HG03354 (cell line): ENCODE data around the gene PARL.

Experiments used
- ATAC-seq: cut with Tn5 transposase; IDR thresholded peaks from one replicate; pipeline ENCODE4 v1.9.1; 2021; ENCODE audit warnings: mild to moderate bottlenecking; ENCODE audit not compliant: unreplicated experiment, poor library complexity, severe bottlenecking

PARL gene

GRCh38 chr3:183822631-183823030 is 62.0 kb downstream of the PARL start:
- ATAC-seq: no peak

GRCh38 chr3:183819831-183820230 is 64.8 kb downstream of the PARL start:
- ATAC-seq: no peak

DNA sequence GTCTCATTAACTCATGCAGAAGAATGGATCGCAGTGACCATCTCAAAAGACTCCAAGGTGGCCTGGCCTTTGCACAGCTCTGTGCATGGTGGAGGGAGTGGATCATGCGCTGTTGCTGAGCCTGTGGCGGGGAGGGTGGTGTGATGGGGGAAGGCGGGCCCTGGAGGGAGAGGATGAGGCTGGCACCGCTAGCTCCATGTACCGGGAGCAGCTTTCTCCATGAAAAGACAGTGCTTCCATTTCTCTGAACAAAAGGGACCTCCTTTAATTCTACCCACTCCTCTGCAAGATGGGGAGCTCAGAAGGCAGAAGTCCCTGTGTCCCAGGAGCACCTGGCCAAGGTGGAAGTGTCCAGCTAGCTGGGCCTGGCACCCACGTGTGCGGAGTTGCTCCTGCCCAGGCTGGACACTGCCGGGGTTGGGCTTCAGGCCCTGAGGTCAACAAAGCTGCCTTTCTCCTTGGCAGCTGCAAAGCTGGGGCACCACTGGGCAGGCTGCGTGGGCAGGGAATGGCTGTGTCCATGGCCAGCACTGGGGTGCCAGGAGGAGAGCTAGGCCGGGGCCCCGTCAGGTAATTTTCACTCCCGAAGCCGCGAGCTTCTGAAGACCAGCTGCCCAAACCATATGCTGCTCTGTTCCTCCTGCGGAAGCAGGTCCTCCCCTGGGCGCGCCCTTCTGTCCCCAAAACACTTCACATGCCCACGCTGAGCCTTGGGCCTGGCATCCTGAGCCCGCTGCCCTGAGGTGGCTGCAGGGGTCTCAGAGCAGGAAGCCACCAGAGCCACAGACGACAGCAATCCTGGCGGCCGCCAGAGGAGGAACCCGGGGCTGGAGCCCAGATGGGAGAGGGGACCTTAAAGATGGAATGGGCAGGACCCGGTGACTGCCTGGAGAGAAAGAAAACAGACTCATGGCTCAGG is 65.7 kb downstream of the PARL start:
- no peak for ATAC-seq

GRCh38 chr3:183818041-183818620 is 66.5 kb downstream of the PARL start:
- no peak for ATAC-seq

DNA sequence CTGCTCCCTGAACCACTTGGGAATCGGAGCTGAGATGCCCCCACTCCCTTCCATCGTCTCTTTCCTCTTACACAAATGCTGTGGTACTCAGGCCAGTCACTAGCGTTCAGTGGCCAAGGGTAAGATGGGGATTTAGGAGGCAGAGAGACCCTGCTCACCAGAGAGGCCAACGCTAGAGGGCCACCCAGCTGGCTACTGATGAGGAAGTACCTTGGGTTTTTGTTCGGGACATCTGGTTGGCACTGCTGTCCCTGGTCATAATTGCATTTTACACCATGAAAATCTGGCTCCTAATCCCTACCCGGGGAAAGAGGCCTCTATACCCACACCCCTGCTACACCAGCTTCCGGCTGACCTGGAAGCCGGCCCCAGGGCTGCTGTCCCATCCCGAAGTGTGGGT is 67.0 kb downstream of the PARL start:
- no peak for ATAC-seq

GRCh38 chr3:183816681-183817510 is 67.8 kb downstream of the PARL start:
- no peak for ATAC-seq

DNA sequence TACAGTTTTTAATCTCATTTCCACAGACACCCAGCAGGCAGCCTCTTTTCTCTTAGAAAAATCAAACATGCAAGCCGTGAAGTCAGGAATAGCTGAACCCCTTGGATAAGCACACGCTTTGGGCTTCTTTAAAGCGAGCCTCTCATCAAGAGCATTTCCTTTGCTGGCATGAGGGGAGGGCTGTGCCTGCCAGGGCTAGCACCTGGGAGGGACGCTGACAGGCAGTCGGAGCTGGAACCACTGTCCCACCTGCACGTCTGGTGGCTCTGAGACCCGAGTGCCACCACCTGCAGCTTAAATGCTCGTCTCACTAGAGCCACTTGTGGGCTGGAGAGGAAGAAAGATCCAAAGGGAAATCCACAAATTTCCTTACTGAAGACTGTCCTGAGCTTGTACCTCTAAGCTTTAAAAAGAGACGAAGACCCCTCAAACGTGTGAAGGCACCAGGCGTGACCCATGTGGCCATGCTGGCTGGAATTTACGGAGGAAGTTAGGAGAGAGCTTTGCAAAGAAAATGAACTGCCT is 68.7 kb downstream of the PARL start:
- no peak for ATAC-seq

DNA sequence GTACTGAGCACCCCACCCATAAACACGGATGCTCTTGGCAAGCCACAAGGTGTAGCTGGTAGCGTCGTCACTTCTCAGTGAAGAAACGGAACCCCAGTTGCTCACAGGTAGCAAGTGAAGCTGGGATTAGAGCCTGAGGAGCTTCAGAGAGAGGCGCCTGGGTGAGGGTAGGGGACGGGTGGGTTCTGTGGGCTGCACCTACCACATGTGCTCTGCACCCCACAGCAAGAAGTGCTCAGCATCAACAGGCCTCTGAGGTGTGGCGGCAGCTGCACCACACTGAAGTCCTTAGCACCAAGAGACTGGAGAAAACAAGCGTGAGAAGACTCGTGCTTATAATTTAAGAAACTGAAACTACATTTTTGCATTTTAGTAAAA is 69.1 kb downstream of the PARL start:
- no peak for ATAC-seq

GRCh38 chr3:183814240-183814639 is 70.4 kb downstream of the PARL start:
- no peak for ATAC-seq

DNA sequence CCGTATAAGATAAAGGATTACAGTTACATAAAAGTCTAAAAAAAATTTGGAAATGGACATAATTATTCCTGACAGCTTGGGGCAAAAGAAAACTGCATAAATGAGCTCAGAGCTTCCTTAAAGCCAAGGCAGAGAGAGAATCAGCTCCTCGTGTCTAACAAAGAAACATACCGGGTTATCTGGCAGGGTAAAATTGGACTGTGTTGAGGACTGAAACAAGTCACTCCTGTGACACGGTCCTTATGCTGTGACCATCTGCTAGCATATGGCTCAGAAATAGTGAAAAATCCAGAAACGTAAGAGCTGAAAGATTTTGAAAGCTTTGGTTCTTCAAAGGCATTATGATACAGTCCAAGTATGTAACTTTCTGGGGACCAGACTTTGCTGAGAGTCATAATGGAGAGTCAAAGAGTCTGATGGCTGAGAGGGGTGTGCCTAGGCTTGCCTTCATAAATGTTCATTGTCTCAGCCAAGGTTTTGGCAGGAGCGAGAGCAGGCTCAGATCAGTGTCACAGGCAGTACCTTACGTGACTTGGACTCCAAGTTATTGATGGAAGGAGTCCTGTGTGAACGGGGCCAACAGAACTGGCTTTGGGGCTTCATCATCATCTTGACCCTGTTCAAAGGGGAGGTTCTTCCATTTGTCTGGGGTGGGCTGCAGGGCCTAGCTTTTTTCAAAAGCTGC is 71.8 kb downstream of the PARL start:
- ATAC-seq: no peak

GRCh38 chr3:183811638-183812037 is 73.0 kb downstream of the PARL start:
- no peak for ATAC-seq

GRCh38 chr3:183810643-183811594 is 73.8 kb downstream of the PARL start:
- ATAC-seq: no peak

- ATAC-seq: no peak
Measured at GRCh38 chr3:183809270-183809669, 75.4 kb downstream of the PARL start.

GRCh38 chr3:183808355-183808754 is 76.3 kb downstream of the PARL start:
- ATAC-seq: no peak

DNA sequence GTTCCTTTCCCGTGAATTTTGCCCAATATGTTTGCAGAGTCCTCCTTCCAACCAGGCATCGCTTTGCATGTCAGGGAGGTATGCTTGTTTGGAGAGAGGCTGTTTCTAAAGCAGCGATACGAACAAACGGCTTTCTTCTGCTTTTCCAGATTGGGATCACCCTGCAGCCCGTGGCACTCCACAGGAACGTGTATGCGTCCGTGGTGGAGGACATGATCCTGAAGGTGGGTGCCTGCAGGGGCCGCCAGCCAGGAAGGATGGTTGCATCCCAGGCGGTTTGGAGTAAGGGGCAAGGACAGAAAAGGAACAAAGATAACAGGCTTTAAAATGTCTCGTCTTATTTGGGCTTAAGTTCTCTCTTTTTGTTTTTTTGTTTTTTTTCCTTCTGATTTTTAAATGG is 76.8 kb downstream of the PARL start:
- ATAC-seq: no peak

DNA sequence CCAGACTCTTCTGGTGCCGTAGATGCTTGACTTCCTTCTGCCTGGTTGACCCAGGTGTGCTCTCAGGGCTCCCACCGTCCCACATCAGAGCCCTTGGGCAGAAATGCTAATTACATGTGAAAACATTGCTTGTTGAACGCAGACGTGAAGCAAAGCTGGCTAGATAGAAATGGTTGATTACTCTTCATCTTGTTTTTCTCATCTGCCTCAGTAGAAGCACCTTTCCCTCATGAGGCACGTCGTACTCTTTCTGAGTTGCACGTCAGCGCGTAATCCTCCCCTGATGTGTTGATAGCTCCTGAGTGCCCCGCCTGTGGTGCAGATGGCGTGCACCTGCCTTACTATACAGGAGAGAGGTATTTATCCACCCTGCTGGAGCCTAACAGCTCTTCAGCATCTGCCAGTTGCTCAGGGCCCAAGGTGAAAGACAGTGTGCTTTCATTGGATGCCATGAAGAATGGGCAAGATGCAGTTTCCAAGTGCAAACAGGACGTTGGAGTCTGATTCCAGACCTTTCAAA is 77.4 kb downstream of the PARL start:
- no peak for ATAC-seq

DNA sequence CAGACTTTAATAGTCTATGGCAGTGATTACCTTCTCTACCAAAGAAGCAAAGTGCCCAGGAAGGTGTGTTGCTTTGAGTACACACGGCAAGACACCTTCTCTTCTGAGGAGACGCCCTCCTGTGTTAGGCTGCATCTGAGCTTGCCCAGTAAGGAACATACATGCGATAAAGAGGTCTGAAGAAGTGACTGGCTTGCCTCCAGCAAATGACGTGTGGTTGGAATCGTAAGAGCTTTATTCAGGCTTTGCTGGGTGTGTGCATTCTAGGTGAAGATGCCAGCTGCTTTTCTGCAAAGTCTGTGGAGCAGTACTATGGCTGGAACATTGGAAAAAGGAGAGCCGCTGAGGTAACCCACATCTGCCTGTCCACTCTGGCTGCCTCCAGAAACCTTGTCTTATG is 81.7 kb downstream of the PARL start:
- no peak for ATAC-seq

DNA sequence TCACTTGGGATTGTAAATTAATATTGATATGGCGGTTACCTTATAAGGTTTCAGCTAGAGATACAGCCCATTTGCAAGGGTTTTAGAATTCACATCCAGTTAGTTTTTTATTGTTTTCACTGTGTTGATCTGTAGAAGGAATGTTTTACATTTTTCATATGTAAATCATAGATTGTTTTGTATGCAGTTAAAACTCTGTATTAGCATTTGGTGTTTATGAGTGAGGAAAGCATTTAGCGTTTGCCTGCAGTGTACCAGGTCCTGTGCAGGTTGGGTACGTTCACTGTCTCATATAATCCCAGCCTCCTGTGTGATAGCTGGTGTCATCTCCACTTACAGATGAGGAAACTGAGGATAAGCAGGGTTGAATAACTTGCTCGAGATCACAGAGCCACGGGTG is 83.1 kb downstream of the PARL start:
- ATAC-seq: no peak
